MV-4-11 (cell line): ENCODE data around the gene LYL1.

Experiments
- DNase-seq: peaks from one replicate; lab custom pipeline; 2025; lab: John Stamatoyannopoulos, UW

LYL1 gene

GRCh38 chr19:13104848-13105711 is 2.4 kb upstream of the LYL1 start:
- DNase-seq: no peak

GRCh38 chr19:13104360-13104847 is 1.7 kb upstream of the LYL1 start:
- DNase-seq: peak; percentile 80

- DNase-seq: peak; percentile 63
These were observed 1.1 kb upstream of the LYL1 start for GRCh38 chr19:13103581-13104359.

GRCh38 chr19:13102416-13102665 is 317 bp downstream of the LYL1 start:
- no peak for DNase-seq

- DNase-seq: no peak
These were observed 855 bp downstream of the LYL1 start for GRCh38 chr19:13101590-13102415.

GRCh38 chr19:13100841-13101589 is 1.6 kb downstream of the LYL1 start:
- DNase-seq: no peak

- peak; percentile 88 for DNase-seq
These were observed 2.5 kb downstream of the LYL1 start for GRCh38 chr19:13100031-13100588.

GRCh38 chr19:13099073-13099999 is 3.3 kb downstream of the LYL1 start:
- DNase-seq: peak; percentile 83

GRCh38 chr19:13098277-13099072 is 4.2 kb downstream of the LYL1 start:
- peak; percentile 46 for DNase-seq

GRCh38 chr19:13097463-13098258 is 5.0 kb downstream of the LYL1 start:
- DNase-seq: no peak

- DNase-seq: peak; percentile 29
These were observed 5.6 kb downstream of the LYL1 start for GRCh38 chr19:13097033-13097462.

- DNase-seq: peak; percentile 47
These were observed 6.4 kb downstream of the LYL1 start for GRCh38 chr19:13095934-13096927.

- no peak for DNase-seq
These were observed 7.3 kb downstream of the LYL1 start for GRCh38 chr19:13095393-13095784.

- no peak for DNase-seq
These were observed 7.8 kb downstream of the LYL1 start for GRCh38 chr19:13094771-13095392.

- no peak for DNase-seq
These were observed 8.6 kb downstream of the LYL1 start for GRCh38 chr19:13094106-13094504.

GRCh38 chr19:13093407-13094105 is 9.1 kb downstream of the LYL1 start:
- peak; percentile 90 for DNase-seq
